NCI-H2107 (cell line): Measurements from ENCODE around the gene ATF7.

Experiments
- DNase-seq: peaks from one replicate; lab custom pipeline; 2025; lab: John Stamatoyannopoulos, UW

Gene ATF7

DNA sequence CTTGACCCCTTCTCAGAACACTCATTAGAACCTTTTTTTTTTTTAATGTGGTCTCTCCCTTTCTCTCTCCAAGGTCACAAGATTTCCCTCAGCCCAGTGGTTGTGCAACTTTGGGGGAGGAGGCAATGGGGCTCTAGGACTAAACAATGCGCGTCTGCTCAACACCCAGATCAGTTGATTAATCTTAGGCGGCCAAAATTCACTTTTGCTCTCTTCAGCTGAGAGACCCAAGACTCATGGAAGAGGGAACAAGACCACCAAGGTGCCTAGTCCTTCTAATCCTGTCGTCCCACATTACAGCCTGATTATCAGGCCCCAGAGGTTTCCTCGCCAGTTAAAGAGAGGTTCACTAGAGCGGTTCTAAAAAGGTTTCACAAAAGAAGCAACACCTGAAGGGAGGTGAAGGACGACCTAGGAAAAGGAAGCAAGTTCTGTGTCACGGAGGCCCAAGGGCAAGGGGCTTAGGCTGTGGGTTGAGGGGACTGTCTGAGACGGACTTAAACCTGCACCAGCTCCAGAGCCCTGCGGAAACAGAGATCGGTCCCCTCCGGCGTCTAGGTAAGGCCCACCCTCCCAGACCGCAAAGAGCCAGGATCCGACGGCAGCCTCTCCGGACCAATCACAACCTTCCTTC lies 125.9 kb downstream of the ATF7 start:
- DNase-seq = no peak

DNA sequence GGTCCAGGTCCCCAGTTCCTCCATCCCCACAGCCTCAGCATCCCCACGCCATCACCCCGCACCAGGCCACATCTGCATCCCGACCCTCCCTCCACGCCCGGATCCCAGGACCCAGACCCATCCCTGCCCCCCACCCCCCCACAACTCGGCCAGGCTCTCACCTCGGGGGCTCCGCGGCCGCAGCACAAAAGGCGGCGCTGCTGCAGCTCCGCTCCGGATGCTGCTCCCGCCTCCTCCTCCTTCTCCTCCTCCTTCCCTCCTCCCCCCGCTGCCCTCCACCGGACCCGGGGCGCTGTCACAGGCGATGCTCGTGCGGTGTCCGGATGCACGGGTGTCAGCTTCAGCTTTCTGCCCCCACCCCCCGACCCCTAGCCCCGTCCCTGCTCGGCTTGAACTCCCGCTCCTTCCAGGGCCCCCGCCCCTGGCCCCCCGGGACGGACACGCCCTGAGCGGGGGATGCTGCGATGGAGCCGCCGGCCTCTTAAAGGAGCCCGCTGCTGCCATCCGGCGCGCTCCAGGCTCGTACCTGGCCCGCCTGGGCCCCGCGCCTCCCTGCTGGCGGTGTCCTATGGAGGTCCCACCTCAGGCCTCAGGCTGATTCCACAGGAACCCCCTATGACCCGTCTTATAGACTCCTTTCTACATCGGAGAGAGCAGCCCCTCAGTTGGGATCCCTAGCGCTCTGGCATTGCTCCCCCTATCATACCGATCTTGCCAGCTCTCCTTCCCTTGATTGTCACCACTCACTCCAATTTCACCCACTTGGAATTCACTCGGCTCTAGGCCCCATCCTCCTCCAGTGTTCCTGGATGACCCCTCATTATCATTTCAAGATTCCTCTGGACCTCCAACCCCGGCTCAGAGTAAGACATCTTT lies 126.7 kb downstream of the ATF7 start, which contains the start of gene MAP3K12:
MAP3K12 (minus strand) TSS at position 193 of the 876 bp plus-strand sequence. CDS start 12,067 bp downstream, outside the sequence.
- no peak for DNase-seq

DNA sequence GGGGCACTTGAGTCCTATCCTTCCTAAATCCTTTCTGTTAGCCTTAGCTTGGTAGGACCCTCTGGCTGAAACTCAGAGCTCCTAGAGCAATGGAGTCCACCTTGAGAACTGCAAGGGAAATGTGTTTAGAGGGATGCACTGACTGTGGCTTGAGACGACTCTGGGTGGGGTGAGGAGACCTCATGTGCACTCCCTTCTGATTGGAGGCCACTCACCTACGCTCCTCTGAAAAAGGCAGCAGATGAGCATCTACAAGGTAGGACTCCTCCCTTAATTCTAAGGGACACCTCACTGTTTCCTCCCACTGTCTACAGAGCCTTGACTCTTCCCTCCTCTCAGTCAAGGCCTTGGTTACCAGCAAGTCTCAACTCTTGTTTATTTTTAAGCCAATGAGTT lies 127.9 kb downstream of the ATF7 start:
- no peak for DNase-seq

DNA sequence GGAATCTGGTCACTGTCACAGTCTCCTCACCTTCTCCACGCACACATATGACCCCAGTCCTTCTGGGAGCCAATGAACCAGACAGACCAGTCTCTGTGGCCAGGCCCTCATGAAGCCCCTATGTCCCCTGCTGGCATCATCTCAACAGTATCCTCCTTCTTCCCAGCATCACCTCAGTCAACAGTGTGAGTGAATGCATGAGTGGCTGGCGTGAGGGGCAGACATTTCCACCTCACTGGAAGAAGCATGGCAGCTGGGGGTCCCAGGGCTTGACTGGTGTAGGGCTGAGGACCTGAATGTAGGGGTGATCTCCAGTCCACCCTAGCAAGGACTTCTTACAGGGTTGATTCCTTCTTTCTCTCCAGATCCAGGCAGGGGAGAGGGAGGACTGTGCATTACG lies 128.7 kb downstream of the ATF7 start:
- no peak for DNase-seq

DNA sequence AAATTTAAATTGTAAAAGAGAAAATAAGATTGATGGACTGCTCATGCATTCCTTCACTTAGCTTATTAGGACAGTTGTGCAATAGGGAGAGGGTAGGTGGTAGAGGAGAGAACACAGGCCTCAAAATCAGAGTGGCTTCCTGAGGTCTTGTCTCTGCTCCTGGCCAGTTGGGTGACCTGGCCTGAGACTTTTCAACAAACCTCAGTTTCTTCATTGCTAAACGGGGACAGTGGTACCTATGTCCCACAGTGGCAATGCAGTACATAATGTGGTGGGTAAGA lies 129.5 kb downstream of the ATF7 start:
- no peak for DNase-seq

DNA sequence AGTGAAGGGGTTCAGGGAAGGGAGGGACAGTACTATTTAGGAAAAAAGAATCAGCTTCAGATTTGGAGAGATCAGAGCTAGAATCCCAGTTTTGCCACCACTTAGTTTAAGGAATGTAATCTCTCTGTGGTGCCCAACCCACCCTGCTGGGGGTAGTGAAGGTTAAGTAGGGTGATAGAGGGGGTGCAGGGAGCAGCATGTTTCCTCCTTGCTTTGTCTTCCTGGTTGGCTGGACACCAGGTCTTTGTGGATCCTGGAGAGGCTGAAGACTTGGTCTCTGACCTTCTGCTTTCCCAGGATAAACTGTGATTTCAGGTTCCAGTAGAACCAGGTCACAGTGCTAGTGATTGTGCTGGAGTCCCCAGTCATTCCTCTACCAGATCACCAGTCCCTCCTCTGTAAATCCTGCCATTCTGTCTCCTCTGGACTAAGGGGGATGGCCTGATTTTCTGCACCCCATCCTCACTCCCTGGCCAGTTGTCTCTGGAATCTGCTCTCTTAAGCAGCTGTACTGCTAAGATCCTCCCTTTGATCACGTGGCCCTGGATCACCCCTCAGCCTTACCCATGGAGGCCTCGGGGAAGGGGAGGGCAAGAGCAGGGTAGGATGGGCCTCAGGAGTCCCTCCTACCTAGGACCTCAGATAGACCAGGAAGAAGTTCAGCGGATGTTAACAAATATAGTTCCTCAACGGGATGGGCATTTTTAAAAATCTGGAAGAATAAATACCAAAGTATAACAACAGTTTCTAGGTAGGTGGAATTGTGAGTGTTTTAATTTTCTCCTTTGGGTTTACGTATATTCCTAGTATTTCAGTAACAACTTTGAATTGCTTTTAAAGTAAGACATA lies 130.1 kb downstream of the ATF7 start:
- no peak for DNase-seq

DNA sequence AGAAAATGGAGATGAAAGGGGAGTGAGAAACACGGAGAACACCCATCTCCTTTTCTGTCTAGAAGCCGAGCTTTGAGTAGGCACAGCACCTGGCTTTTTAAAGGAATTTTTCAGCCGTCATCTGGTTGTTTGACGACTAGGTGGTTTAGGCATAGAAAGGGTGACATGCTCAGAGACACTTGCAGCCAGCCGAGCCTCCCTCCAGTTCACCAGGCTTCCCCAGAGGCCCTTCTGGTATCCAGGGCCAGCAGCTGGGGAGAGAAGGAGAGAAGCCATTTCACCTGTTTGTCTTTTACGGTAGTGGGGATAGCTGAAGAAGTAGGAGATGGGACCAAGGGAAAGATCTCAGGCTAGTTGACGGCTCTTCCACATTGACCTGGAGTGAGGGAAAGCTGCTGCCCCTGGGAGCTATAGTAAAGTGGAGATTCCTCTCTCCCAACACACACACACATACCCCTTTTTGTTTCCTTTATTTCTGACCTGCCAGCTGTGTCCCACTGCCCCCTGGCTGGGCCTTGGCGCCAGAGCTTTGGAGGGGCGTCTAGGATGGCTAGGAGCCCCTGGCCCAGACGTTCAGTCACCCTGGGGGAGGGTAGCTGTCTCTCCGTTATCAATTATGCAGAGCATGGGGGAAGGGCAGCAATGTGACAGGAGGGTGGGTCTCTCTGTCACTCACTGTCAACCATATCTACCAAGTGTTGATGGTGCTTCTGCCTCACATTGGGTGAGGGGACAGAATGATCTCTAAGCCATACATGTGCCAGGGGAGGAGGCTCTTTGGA lies 132.4 kb downstream of the ATF7 start:
- DNase-seq = no peak

DNA sequence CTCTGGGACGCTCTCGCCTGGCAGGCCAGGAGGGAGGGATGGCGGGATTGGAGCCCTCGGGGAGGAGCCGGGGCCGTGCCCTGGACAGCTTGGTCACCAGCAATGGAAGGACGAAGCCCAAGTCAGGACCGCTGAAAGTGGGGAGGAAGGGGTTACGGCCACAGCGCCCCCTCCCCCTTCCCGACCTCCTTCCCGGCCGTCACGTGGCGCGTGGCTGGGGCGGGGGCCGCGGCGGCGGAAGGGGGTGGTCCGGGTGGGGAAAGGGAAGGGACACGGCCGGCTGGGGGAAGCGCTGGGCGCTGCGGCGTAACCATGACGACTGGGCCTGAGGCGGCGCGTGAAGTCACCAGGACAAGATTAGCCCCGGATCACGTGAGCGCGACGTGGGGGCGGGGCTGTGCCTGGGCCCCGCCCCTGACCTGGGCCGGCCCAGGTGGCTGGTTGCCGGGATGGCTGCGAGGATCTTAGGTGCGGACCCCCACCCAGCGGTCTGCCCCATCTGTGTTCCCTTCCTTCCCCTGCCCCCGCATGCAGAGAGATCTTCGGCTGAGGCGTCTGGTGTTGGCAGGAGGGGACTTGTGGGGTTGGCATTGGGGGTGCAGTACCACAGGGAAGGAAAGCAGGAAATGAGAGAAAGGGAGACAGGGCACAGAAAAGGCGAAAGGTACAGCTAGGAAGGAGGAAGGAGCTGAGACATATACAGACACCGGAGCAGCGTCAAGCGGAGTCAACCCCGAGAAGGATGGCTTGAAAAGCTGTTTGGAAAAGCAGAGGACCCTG lies 133.2 kb downstream of the ATF7 start:
- DNase-seq = peak; percentile 79

DNA sequence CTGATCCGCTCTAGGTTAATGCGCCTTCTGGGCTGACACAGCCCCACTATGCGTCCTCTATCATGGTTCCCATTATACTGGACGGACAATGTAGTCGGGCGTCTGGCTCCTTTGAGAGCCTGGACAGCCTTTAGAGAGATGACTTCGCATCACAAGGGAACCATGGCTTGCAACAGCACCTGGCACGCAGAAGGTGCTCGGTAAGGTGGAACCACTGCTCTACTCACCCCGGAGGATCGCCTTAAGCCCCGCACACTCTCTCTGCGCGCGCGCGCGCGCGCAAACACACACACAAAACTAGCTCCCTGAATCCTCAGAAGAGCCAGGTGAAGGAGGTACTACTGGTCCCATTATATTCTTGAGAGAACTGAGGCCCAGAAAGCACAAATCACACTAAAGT lies 134.0 kb downstream of the ATF7 start:
- no peak for DNase-seq

DNA sequence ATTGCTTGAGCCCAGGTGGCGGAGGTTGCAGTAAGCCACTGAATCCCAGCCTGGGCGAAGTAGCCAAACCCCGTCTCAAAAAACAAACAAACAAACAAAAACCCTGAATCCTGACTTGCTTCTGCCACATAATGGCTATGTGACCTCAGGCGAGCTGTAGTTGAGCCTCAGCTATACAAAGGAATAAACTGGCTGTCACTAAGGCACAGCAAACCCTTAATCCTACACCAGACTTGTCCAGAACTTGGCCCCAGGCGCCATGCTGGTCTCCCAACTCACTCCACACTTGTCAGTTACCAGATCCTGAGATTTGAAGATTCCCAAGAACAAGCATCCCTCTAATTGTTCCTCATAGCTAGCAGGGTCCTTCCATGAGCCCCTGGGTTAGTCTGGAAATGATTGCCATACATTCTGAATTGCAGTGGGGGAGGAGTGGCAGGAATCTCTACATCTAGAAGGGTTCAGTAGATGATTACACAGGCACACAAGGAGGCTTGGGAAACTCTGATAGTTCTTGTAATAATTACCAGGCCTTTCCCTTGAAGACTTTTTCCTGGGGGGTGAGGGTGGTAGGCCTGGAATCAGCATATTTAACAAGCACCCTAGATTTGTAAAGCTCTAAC lies 136.8 kb downstream of the ATF7 start:
- no peak for DNase-seq

DNA sequence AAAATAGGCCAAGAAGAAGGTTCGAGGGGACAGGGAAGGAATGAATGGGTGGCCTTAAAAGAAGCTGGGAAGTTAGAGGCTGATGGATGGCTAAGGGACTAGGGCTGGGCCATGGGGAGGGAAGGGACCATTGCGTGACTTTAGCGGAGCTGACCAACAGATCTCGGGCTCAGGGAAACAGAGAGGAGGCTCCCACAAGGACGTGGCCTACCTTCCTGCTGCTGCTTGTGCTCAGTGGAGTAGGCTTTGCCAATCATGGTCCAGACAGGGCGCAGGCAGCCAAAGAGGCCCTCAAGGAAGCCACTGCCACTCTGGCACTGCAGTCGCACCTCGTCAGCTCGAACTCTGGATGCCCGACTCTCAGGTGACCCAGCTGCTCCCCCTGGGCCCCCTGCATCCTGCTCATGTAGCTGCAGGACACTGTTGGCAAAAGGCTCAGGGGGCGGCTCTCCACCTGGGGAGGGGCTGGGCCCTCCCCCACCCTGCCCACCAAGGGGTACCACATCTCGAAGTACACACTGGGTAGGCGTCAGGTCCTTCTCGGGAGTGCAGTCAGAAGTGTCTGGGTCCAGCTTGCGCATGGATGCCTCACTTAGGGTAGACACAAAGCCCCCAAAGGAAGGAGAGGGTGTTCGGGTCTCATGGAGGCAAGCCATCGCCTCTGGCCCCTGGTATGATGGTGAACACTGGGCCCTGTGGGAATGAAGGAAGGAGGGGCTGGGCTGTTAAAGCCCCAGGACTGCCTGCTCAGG lies 139.3 kb downstream of the ATF7 start:
- no peak for DNase-seq

DNA sequence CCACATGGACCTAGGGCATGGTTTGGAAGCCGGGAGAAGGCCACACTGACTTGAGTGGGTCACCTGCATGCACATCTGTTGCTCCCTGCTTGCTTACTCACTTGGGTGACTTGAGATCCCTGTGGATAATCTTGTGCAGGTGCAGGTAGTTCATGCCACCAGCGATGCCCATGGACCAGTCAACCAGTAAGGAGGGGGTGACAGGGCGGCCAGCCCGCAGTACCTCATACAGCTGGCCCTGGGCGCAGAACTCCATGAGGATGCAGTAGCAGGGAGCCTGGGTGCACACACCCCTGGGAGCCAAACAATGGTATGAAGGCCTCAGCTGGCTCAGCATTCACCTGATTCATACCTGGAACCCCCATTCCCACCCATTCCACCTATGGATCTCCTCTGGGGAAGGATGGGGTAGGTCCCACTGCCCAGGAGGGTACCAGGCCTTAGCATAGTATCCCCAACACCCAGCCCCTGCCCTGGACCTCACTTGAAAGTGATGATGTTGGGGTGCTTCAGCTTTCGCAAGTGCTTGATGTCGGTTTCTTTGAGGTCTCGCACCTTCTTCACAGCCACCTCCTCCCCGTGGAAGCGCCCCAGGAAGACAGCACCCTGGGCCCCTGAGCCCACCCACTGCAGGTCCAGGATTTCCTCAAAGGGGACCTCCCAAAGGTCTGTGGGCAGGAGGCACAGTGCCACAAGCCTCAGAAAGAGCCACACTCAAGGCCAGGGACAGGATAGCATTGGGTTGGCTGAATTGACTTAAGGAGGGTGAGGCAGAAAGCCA lies 140.0 kb downstream of the ATF7 start:
- DNase-seq = no peak

DNA sequence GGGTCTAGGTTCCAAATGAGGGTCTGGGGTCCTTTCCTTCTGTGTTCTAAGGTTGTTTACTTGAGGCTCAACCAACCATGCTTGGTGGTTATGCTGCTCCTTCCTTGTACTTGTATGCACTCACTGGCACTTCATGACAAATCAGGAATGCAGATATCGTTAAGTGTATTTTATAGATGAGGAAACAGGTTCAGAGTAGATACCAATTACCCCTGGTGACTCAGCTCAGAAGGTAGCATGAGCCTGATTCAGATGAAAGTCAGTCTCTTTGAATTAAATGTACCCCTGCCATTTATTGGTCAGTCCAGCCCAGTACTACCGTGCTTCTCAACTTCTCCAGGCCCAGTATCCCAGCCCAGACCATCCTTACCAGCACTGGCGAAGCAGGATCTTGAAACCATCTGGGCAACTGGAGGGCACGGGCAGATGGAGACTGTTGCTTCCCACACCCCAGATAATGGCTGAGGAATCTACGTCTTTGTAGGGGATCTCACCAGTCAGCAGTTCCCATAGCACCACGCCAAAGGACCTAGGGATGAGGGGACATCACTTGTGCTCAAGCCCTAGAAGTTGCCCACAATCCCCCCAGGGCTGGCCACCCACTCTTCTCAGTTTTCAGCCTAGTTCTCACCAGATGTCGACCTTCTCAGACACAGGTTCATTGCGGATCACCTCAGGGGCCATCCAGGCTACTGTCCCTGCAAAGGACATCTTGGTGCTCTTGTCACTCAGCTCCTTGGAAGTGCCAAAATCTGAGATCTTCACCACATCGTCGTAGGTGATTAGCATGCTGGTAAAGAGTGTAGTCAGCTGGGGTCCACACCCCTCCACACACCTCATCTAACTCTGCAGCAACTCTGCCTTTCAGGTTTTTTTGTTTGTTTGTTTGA lies 141.3 kb downstream of the ATF7 start:
- DNase-seq = no peak

DNA sequence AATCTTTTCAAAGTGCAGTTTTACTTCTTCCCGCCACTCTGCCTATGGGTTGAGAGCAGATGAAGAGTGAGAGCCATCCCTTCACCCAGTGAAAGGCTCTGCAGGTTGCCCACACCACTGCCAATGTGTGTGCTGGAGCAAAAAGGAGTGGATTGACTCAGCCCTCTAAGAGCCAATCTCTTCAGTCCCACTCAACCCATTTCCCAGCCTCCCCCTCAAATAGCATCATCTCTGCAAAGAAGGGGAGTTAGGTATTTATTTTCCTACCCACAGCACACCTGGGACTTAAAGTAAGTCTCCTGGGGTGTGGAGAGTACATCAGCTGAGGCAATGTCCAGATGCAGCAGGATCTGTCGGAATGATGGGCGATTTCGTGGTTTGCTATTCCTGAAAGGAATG lies 142.2 kb downstream of the ATF7 start:
- DNase-seq = no peak

DNA sequence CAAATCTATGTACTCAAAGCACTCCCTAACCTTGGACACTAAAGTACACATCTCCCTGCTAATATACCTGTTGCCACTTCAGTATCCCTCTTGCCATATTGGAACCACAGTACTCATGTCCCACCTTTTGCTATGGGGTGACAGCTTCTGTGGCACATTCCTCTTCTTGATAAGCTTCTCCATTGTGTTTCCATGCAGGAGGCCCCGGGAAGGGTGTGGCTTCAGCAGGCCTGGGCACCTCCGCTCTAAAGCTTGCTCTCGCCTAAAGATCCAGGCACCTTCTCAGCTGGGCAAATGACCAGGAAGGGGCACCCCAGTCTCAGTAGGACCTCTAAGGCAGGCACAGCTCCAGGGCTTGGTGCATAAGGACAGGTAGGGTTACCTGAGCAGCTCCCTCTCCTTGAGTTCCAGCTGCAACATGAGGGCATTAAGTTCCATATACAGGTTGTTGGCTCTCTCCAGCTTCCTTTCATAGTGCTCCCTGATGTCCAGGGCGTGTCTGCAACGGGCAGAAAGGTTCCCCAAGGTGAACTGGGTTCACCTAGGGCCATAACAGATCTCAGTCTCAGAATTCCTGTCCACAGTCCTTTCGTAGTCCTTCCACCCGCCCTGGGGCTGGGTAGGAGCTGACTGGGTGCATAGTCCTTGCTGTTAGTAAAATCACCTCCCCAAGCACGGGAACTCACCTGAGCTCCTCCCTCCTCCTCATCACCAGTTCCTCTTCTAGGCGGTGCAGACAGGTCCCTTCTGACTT lies 142.8 kb downstream of the ATF7 start:
- no peak for DNase-seq

DNA sequence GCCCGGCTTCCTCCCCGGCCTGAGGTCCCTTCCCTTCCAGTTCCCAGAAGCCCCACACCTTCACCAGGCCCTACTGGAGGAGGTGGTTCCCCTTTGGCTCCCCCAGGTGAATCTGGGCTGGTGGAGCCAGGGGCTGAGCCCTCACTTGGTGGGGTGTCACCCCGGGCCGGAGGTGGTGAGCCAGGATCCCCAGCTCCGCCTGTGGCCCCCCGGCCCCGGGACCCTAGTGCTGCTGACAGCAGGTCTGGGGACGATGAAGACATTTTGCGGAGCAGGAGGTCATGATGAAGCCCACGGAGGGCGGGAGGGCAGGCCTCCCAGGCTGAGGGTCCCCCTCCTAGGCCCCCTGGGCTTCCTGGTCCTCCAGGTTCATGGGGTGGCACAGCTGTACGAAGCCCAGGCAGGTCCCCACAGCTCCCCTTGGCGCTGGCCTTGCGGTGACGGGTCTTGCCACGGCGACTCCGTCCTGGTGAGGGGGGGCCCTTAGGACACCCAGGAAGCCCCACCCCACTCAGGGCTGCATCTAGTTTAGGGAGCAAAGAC lies 143.5 kb downstream of the ATF7 start:
- DNase-seq = no peak

DNA sequence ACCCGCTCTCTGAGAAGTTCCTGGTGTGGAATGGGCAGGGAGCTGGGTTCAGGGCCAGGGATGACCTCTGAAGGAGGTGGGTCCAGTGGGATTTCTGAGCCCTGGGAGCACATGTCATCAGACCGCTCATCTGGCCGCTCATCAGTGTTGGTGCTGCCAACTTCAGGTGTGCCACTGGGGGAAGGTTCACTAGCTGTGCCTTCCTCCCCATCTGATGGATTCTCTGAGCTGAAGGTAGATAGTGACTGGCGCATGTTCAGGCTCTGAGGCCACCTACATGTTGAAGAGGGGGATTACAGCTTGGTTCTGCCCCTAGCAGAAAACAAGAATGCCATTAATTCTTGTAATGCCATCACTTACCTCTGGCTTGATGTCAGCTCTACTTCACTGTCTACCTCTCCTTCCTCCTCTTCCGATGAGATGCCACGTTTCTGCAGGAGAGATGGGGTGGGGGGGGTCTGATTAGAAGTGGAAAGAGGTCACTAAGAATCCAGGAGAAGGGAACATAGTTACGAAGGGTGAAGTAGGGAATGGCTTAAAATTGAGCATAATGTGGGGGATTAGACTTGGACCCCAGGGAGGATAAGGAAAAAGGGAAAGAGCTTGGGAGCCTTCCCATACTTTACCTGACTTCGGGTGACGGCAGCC lies 144.1 kb downstream of the ATF7 start:
- no peak for DNase-seq
